Measurements from ENCODE around the gene POLE.
"Not testable (repeated sequence)": the region's sequence is repeated elsewhere in the genome, so short reads cannot be mapped to it uniquely, and the experiment has no call there.

- TF ChIP-seq GABPA (IDR thresholded peaks at IDR 0.05; ENCODE audit: low read depth); CHD2 (IDR thresholded peaks at IDR 0.05; ENCODE audit: borderline replicate concordance, low read depth, low read length); SMC3 (IDR thresholded peaks at IDR 0.05; ENCODE audit: borderline replicate concordance, low read length); CTCF (IDR thresholded peaks at IDR 0.05 in 2 of 3, conservative IDR thresholded peaks at IDR 0.05 in 1 of 3; ENCODE audit: control insufficient read depth in 2 of 3, extremely low read depth in 1 of 3, insufficient read depth in 1 of 3, low read depth in 3 of 3, low read length in 3 of 3): not testable (repeated sequence)
Observed at GRCh38 chr12:132692030-132692429, 4.9 kb upstream of the POLE start.

All from GM12878 (cell line).